Skeletal muscle tissue (tissue), 4 donors: Measurements from ENCODE around the gene DIP2C. TPM values are rescaled to one million over a fixed set of nuclear protein-coding genes. Genes with fewer than 3 reads are reported as not detected.
"Not testable (repeated sequence)": the region's sequence is repeated elsewhere in the genome, so short reads cannot be mapped to it uniquely, and the experiment has no call there.

Experiments used
- H3K27ac ChIP-seq: one replicate; pipeline ENCODE4 v1.7.0; 2013; ENCODE audit warnings: mild to moderate bottlenecking, low read depth, low read length, inconsistent platforms
- H3K27me3 ChIP-seq, 3 donors: one replicate each; pipeline ENCODE4 v1.7.0; 2013; ENCODE audit warnings: low read length in 3 of 3; ENCODE audit not compliant: control insufficient read depth in 3 of 3, insufficient read depth in 3 of 3
- H3K36me3 ChIP-seq, 3 donors: one replicate each; pipeline ENCODE4 v1.7.0; 2013; ENCODE audit warnings: low read length in 3 of 3; ENCODE audit not compliant: control insufficient read depth in 3 of 3, insufficient read depth in 3 of 3
- H3K4me1 ChIP-seq, 3 donors: one replicate each; pipeline ENCODE4 v1.7.0; 2013; ENCODE audit warnings: low read length in 3 of 3, mild to moderate bottlenecking in 3 of 3; ENCODE audit not compliant: control insufficient read depth in 3 of 3, insufficient read depth in 3 of 3
- H3K4me3 ChIP-seq, 3 donors: one replicate each; pipeline ENCODE4 v1.7.0; 2013; ENCODE audit warnings: low read length in 3 of 3
- H3K9ac ChIP-seq, 3 donors: one replicate each; pipeline ENCODE4 v1.7.0; 2013; ENCODE audit warnings: low read length in 3 of 3, mild to moderate bottlenecking in 3 of 3, moderate library complexity in 2 of 3, low read depth in 1 of 3
- H3K9me3 ChIP-seq, 3 donors: one replicate each; pipeline ENCODE4 v1.7.0; 2013; ENCODE audit warnings: low read length in 3 of 3; ENCODE audit not compliant: control insufficient read depth in 3 of 3
- total RNA-seq: library from RNA; depleted of rRNA; stranded (reverse); fragments of >200 nt; gene quantifications from one replicate; pipeline ENCODE4 v1.2.3, GENCODE V29; 2014
- donor health status: Osteomylitis.

Gene DIP2C
- total RNA-seq, 1 donor from 2014 or later, result 18.8 TPM

- Histone ChIP-seq H3K4me1 (peaks cover 2 to 5% (median 3%) of the 10 kb centered on the region in 3 donors), H3K4me3 (no peak overlapping the region), H3K27ac (no peak overlapping the region), H3K9ac (no peak overlapping the region), H3K9me3 (no peaks in the 10 kb centered on the region), H3K36me3 (peaks cover 24 to 31% (median 29%) of the 10 kb centered on the region in 3 donors), H3K27me3 (no peaks in the 10 kb centered on the region)
Observed at GRCh38 chr10:325282-325681, 364.2 kb downstream of the DIP2C start.

GRCh38 chr10:324593-324992, 364.9 kb downstream of the DIP2C start:
- Histone ChIP-seq H3K4me3 (no peak overlapping the region), H3K9ac (no peak overlapping the region), H3K27ac (no peak overlapping the region), H3K36me3 (peaks cover 24 to 31% (median 31%) of the 10 kb centered on the region in 3 donors), H3K27me3 (no peaks in the 10 kb centered on the region), H3K9me3 (no peaks in the 10 kb centered on the region), H3K4me1 (peaks cover 1 to 4% (median 2%) of the 10 kb centered on the region in 3 donors)

DNA sequence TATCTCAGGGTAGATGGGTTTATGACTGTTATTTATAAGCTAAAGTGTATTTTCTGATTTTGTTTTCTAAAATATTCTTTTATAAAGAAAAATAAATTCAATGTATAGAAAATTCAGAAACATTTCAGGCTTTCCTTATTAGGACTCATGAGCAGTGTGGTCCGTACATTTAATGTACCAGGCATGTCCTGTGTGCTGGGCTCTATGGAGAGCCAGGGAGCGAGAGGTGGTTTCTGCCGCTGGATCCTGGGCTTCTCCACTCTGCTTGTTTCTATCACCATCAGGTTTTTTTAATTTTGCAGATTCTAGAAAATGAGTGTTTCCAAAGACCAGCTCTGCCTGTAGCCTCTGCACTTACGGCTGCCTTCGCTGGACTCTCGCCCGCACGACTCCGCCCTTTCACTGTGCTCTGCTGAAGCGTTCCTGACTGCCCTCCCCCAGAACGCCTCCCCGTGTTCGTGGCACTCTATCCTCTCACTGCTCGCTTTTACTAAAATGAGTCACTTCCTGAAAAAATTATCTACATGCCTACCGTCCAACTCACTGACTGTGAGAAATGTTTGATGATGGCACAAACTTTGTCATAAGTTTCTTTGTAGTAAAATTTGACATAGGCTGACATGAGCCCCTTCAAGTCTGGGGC, 365.7 kb downstream of the DIP2C start:
- Histone ChIP-seq H3K27me3 (no peaks in the 10 kb centered on the region), H3K9me3 (no peaks in the 10 kb centered on the region), H3K36me3 (peaks cover 24 to 31% (median 26%) of the 10 kb centered on the region in 3 donors), H3K4me1 (no peaks in the 10 kb centered on the region), H3K4me3 (no peak overlapping the region), H3K27ac (no peak overlapping the region), H3K9ac (no peak overlapping the region)

DNA sequence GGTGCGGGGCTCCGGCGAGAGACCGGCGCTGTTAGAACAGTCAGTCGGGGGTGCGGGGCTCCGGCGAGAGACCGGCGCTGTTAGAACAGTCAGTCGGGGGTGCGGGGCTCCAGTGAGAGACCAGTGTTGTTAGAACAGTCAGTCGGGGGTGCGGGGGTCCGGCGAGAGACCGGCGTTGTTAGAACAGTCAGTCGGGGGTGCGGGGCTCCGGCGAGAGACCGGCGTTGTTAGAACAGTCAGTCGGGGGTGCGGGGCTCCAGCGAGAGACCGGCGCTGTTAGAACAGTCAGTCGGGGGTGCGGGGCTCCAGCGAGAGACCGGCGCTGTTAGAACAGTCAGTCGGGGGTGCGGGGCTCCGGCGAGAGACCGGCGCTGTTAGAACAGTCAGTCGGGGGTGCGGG, 366.4 kb downstream of the DIP2C start:
- not testable (repeated sequence) for H3K27me3 ChIP-seq, H3K9me3 ChIP-seq, H3K4me3 ChIP-seq, H3K27ac ChIP-seq, H3K4me1 ChIP-seq, H3K9ac ChIP-seq
- H3K36me3 ChIP-seq, result peaks cover 29 to 33% (median 31%) of the 10 kb centered on the region in 3 donors

GRCh38 chr10:320771-321170, 368.7 kb downstream of the DIP2C start:
- Histone ChIP-seq H3K27ac (no peak overlapping the region), H3K9me3 (no peaks in the 10 kb centered on the region), H3K36me3 (peaks cover 27 to 34% (median 28%) of the 10 kb centered on the region in 3 donors), H3K9ac (no peak overlapping the region), H3K27me3 (no peaks in the 10 kb centered on the region), H3K4me3 (no peak overlapping the region), H3K4me1 (no peaks in the 10 kb centered on the region)

- Histone ChIP-seq H3K27me3 (no peaks in the 10 kb centered on the region), H3K4me1 (no peaks in the 10 kb centered on the region), H3K9ac (no peak overlapping the region), H3K9me3 (no peaks in the 10 kb centered on the region), H3K27ac (no peak overlapping the region), H3K36me3 (peaks cover 16 to 22% (median 21%) of the 10 kb centered on the region in 3 donors), H3K4me3 (no peak overlapping the region)
Observed at GRCh38 chr10:317926-318325, 371.5 kb downstream of the DIP2C start.

DNA sequence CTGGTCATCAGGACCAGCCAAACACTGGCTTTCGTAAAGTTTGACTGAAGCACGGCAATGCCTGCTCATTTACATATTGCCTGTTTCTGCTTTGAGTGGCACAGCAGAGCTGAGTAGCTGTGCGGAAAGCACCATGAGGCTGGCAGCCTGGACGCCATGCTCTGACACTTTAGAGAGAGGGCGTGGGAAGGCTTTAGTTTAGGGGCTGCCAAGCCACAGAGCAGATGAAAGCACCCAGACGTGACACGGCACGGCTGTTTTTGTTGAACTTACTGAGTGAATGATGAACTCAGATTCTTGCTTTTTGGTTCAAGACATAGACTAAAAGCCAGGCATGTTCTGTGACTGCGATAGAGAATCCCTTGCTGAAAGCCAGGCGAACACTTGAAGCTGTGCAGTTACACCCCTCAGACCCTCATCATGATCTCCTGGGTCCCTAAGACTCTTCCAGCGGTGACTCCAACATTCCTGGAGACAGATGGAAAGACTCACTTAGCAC, 372.1 kb downstream of the DIP2C start:
- H3K4me1 ChIP-seq, result no peaks in the 10 kb centered on the region
- no peak overlapping the region for H3K27ac ChIP-seq
- no peak overlapping the region for H3K4me3 ChIP-seq
- no peaks in the 10 kb centered on the region for H3K9me3 ChIP-seq
- H3K9ac ChIP-seq, result no peak overlapping the region
- H3K36me3 ChIP-seq, result peaks cover 16 to 22% (median 21%) of the 10 kb centered on the region in 3 donors
- H3K27me3 ChIP-seq, result no peaks in the 10 kb centered on the region

DNA sequence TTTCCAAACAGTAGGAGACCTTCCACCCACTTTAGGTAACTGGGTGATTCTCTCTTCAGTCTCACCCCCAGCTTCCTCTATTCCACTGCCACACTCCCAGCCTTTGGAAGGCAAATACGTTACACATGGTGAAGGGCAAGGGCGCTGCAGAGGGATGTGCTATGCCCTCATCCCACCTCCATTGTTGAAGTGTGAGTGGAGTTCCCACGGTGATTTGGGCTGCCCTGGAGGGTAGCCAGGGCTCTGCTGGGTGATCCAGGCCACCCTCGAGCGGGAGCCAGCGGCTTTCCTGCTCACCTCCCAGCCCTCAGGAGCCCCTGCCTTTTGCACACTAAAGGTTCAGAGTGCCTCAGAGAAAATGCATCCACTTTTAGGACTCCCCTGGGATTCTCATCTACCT, 373.1 kb downstream of the DIP2C start:
- Histone ChIP-seq H3K9ac (no peak overlapping the region), H3K4me1 (no peaks in the 10 kb centered on the region), H3K9me3 (no peaks in the 10 kb centered on the region), H3K4me3 (no peak overlapping the region), H3K27me3 (no peaks in the 10 kb centered on the region), H3K36me3 (peaks cover 16 to 23% (median 22%) of the 10 kb centered on the region in 3 donors), H3K27ac (no peak overlapping the region)

DNA sequence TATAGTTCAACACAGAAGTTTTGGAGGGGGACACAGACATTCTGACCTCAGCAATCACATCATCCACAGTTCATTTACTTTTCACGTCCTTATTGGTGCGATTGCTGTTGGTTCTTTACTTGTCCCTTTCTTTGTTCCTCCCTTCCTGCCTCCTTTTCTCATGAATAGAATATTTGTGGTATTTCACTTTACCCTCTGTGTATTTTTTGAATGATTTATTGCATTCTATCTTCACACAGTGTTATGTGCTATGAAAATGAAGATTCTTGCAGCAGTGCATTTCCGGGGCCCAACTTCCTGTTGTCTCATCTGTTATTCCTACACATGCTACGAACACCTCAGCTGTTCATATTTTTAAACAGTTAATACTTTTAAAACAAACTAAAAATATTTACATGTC, 374.6 kb downstream of the DIP2C start:
- Histone ChIP-seq H3K27me3 (no peaks in the 10 kb centered on the region), H3K9me3 (no peaks in the 10 kb centered on the region), H3K4me1 (no peaks in the 10 kb centered on the region), H3K4me3 (no peak overlapping the region), H3K36me3 (peaks cover 14 to 19% (median 19%) of the 10 kb centered on the region in 3 donors), H3K9ac (no peak overlapping the region), H3K27ac (no peak overlapping the region)

- Histone ChIP-seq H3K9me3 (no peaks in the 10 kb centered on the region), H3K4me1 (no peaks in the 10 kb centered on the region), H3K9ac (no peak overlapping the region), H3K27me3 (no peaks in the 10 kb centered on the region), H3K4me3 (no peak overlapping the region), H3K27ac (no peak overlapping the region), H3K36me3 (peaks cover 17 to 23% (median 18%) of the 10 kb centered on the region in 3 donors)
Observed at GRCh38 chr10:314381-314780, 375.1 kb downstream of the DIP2C start.
